ENCODE measurements around the gene ANK3.

Gene ANK3

GRCh38 chr10:60031183-60031582 is 358.5 kb downstream of the ANK3 start:
- DNase-seq (ENCODE audit: low spot score): no peak

DNA sequence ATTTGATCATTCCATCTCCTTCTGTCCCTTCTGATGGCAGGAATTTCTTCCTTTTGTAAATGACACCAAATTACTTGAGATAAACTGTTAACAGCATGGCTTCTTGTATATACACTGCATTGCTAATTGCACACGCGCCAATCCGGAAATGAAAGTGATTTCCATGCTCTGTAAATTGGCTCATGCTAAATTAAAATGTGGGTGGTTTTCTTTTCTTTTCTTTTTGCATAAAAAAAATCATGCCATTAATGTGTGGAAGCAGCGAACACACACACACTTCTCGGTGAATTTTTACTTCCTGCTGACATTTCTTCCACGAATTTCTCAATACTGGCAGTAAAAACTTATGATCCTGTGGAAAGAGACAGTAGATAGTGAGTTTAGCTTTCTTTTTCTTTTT is 360.2 kb downstream of the ANK3 start:
- DNase-seq (ENCODE audit: low spot score): no peak

GRCh38 chr10:60028081-60028480 is 361.6 kb downstream of the ANK3 start:
- no peak for DNase-seq (ENCODE audit: low spot score)

DNA sequence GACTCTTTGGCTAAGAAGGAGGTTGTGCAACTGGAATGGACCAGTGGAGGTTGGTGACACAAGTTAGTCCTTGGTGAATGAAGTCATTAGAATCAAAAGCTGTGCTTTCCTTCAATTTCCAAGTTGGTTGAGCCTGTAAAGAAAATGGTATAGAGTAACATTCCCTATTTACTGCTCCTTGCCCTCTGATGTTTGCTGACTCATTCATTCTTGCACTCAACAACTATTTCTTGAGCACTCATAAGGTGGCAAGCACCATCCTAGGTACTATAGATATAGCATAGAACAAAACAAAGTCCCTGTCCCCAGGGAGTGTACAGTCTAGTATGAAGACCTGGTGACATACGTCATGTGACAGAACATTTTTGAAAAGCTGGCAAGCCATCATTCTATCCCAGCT is 364.4 kb downstream of the ANK3 start:
- DNase-seq (ENCODE audit: low spot score): no peak

DNA sequence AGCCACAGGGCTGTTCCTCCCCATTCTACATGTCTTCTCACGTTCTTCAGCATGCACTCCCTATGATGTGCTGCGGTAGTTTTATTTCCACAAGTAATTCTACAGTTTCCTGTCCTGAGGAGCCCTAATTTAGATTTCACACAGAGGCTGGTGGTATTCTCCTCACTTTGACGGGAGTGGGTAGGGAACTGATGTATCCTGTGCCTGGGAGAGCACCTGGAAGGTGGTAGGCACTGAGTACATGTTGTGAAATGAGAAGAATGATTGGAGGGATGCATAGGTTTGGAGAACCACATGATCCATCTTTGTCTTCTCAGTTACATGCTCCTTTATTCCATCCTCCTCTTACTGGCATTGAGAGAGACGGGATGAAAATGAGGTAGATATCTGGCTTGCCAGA is 365.2 kb downstream of the ANK3 start:
- DNase-seq (ENCODE audit: low spot score): no peak

- DNase-seq (ENCODE audit: low spot score): no peak
Observed at GRCh38 chr10:60023155-60023877, 366.4 kb downstream of the ANK3 start.

- DNase-seq (ENCODE audit: low spot score): no peak
Observed at GRCh38 chr10:60021361-60021760, 368.3 kb downstream of the ANK3 start.

- no peak for DNase-seq (ENCODE audit: low spot score)
Observed at GRCh38 chr10:60016794-60017193, 372.9 kb downstream of the ANK3 start.

- no peak for DNase-seq (ENCODE audit: low spot score)
Observed at GRCh38 chr10:60009710-60010383, 379.8 kb downstream of the ANK3 start.

- no peak for DNase-seq (ENCODE audit: low spot score)
Observed at GRCh38 chr10:60009276-60009675, 380.4 kb downstream of the ANK3 start.

GRCh38 chr10:60008816-60009215 is 380.9 kb downstream of the ANK3 start:
- DNase-seq (ENCODE audit: low spot score): no peak

GRCh38 chr10:60006062-60006461 is 383.6 kb downstream of the ANK3 start:
- DNase-seq (ENCODE audit: low spot score): no peak

GRCh38 chr10:60003651-60004523 is 385.8 kb downstream of the ANK3 start:
- no peak for DNase-seq (ENCODE audit: low spot score)

- DNase-seq (ENCODE audit: low spot score): no peak
Observed at GRCh38 chr10:60000747-60001146, 388.9 kb downstream of the ANK3 start.

- no peak for DNase-seq (ENCODE audit: low spot score)
Observed at GRCh38 chr10:59997827-59998525, 391.7 kb downstream of the ANK3 start.

- DNase-seq (ENCODE audit: low spot score): no peak
Observed at GRCh38 chr10:59995862-59996261, 393.8 kb downstream of the ANK3 start.

DNA sequence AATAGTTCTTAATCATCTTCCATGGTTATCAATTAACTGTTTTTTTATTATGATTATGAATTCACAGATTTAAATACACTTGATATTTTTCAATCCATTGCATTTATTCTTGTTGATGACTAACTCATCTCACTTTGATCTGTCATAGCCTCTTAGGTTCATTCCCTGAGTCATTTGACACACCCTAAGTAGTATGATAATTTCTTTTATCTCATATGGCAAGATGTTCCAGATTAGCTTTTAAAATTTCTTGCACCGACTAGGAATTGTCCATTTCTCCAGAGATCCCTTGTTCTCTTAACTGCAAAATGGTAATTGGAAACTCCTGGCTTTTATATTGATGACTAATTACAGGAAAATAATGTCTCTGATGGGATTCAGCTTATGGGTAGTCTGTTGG is 395.7 kb downstream of the ANK3 start:
- no peak for DNase-seq (ENCODE audit: low spot score)

DNA sequence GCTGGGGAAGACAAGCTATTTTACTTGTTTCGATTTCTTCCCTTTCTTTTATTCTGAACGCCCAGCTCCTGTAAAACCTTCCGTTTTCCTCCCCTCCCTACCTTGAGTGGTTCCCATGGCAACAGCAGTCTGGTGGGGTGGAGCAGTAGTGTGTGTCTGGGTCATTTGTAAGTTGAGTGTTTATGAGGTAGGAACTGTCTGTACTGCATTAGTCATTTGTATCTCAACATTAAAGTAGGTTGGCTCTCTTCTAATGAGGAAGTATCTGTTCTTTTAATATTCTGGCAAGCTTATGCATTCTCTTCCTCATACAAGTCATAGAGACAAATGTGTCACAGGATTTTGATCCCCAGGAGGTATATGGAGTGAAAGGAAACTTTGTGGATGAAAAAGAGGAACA is 398.0 kb downstream of the ANK3 start:
- no peak for DNase-seq (ENCODE audit: low spot score)

GRCh38 chr10:59991117-59991516 is 398.6 kb downstream of the ANK3 start:
- no peak for DNase-seq (ENCODE audit: low spot score)

- no peak for DNase-seq (ENCODE audit: low spot score)
Observed at GRCh38 chr10:59985639-59986038, 404.0 kb downstream of the ANK3 start.

DNA sequence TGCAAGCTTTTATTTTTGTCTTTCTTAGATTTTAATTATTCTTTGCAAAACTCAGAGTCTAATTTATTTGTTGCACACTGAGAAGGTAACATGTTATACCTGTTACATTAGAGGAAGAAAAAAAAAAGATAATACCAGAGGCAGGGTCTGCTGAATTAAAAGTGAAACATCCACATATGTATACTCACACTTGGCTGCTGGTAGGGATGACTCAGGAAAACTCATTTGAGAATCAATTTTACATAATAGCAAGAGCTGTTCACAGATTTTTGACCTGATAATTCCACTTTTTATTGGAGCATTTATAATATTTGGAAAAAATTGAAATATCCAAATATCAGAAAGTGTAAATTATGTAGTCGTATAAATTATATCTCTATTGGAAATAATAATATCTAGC is 405.3 kb downstream of the ANK3 start:
- DNase-seq (ENCODE audit: low spot score): no peak

DNA sequence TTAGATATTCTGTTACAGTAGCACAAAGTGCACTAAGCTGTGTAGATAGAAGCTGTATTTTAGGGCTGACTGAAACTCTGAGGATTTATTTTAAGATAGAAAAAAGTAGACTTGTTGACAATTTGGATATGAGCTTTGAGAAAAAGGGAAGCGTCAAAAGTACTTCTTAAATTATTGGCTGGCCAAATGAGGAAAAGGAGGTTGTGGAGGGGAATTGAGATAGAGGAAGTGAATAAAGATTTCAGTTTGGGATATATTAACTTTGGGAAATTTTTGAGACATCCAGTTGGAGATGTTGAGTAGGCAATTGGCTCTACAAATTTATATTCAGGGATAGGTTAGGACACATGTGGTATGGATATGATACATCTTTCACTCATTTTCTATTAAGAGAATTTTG is 409.3 kb downstream of the ANK3 start:
- no peak for DNase-seq (ENCODE audit: low spot score)
